ENCODE results near the gene KLF11.
"Not testable (repeated sequence)": the region's sequence is repeated elsewhere in the genome, so short reads cannot be mapped to it uniquely, and the experiment has no call there.

Gene KLF11

GRCh38 chr2:10028988-10029874, 14.1 kb upstream of the KLF11 start:
- peaks cover 29% of the 10 kb centered on the region for H3K4me1 Mint-ChIP-seq
- TF ChIP-seq CTCF (IDR thresholded peaks at IDR 0.05), result no peak
- H3K27me3 Mint-ChIP-seq (ENCODE audit: low read depth, poor library complexity), result no peaks in the 10 kb centered on the region
- no peak overlapping the region for H3K4me3 Mint-ChIP-seq
- H3K36me3 Mint-ChIP-seq (ENCODE audit: low read depth), result no peaks in the 10 kb centered on the region
- peaks cover 6% of the 10 kb centered on the region for H3K9me3 Mint-ChIP-seq
- no peak overlapping the region for H3K27ac Mint-ChIP-seq
- peak; percentile 38 for DNase-seq

GRCh38 chr2:10029875-10030223, 13.5 kb upstream of the KLF11 start:
- Mint-ChIP-seq H3K27me3 (ENCODE audit: low read depth, poor library complexity) (no peaks in the 10 kb centered on the region), H3K27ac (no peak overlapping the region), H3K9me3 (peaks cover 6% of the 10 kb centered on the region), H3K4me3 (no peak overlapping the region), H3K4me1 (peaks cover 29% of the 10 kb centered on the region), H3K36me3 (ENCODE audit: low read depth) (no peaks in the 10 kb centered on the region)
- TF ChIP-seq CTCF (IDR thresholded peaks at IDR 0.05), result no peak
- no peak for DNase-seq

DNA sequence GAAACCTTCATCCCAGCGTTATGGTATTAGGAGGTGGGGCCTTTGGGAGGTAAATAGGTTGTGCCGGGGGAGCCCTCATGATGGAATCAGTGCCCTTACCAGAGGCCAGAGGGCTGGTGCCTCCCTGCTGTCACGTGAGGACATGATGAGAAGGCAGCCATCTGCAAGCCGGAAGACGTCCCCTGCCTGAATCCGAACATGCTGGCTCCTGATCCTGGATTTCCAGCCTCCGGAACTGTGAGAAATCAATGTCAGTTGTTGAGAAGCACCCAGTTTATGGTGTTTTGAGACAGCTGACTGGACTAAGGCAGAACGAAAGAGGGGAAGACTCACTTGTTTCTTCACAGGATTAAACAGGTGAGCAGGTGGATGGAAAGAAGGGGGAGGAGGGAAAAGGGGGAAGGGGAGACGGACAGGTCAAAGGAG, 13.0 kb upstream of the KLF11 start:
- Mint-ChIP-seq H3K27ac (no peak overlapping the region), H3K9me3 (peaks cover 4% of the 10 kb centered on the region), H3K27me3 (ENCODE audit: low read depth, poor library complexity) (peaks cover 4% of the 10 kb centered on the region), H3K4me1 (peaks cover 29% of the 10 kb centered on the region), H3K4me3 (no peak overlapping the region), H3K36me3 (ENCODE audit: low read depth) (no peaks in the 10 kb centered on the region)
- no peak for DNase-seq
- no peak for TF ChIP-seq CTCF (IDR thresholded peaks at IDR 0.05)

DNA sequence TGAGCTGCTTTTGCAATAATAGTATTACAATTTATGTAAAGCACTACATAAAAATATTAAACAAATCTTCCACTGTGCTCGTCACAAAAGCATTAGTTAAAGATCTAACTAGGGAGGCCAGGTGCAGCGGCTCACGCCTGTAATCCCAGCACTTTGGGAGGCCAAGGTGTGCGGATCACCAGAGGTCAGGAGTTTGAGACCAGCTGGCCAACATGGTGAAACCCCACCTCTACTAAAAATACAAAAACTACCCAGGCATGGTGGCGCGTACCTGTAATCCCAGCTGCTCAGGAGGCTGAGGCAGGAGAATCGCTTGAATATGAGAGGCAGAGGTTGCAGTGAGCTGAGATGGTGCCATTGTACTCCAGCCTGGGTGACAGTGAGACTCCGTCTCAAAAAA, 12.6 kb upstream of the KLF11 start:
- H3K4me3 Mint-ChIP-seq, H3K9me3 Mint-ChIP-seq: not testable (repeated sequence)
- peaks cover 29% of the 10 kb centered on the region for H3K4me1 Mint-ChIP-seq

DNA sequence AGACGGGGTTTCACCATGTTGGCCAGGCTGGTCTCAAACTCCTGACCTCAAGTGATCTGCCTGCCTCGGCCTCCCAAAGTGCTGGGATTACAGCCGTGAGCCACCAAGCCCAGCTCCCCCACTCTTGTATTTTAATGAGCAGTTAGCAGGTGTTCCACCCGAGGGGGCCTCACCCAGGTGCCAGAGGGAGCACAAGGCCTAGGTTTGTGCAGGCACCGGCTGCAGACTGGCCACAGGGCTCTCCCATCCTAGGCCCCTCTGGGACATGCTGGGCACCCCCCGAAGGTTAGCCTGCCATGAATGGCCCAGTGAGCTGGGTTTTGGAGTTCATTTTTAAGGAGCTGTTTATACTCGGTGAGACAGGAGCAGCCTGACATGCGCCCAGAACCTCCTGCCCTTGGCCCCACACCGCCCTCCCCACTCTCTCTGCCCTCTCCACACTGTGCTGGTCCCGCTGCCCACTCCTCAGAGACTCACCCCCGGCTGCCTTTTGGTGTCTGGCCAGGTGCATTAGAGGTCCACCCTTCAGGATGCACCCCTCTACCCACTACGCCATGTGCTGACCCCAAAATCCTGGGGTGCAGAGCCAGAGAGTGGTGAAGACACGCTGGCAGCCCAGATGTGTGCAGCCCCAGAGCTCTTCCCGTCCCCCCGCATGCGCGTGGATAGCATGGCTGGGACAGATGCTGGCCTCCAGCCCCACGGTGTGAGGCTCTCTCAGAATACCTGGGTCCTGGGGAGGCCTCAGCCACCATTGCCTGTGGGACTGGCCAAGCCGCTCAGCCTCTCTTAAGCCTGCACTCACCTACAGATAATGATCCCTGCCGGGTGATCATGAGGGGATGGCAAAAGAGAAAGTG, 11.2 kb upstream of the KLF11 start:
- Mint-ChIP-seq H3K4me1 (peaks cover 29% of the 10 kb centered on the region), H3K36me3 (ENCODE audit: low read depth) (no peaks in the 10 kb centered on the region), H3K9me3 (no peaks in the 10 kb centered on the region), H3K4me3 (no peak overlapping the region), H3K27ac (no peak overlapping the region), H3K27me3 (ENCODE audit: low read depth, poor library complexity) (peaks cover 9% of the 10 kb centered on the region)
- DNase-seq, result no peak
- TF ChIP-seq CTCF (IDR thresholded peaks at IDR 0.05), result no peak

More for the DNA sequence above, 12.6 kb upstream of the KLF11 start:
- H3K27ac Mint-ChIP-seq, result peak overlapping the region; percentile 81
- DNase-seq; H3K27me3 Mint-ChIP-seq (ENCODE audit: low read depth, poor library complexity); H3K36me3 Mint-ChIP-seq (ENCODE audit: low read depth): not testable (repeated sequence)

- Mint-ChIP-seq H3K36me3 (ENCODE audit: low read depth) (no peaks in the 10 kb centered on the region), H3K9me3 (no peaks in the 10 kb centered on the region), H3K27me3 (ENCODE audit: low read depth, poor library complexity) (peaks cover 9% of the 10 kb centered on the region), H3K27ac (no peak overlapping the region), H3K4me3 (no peak overlapping the region), H3K4me1 (peaks cover 29% of the 10 kb centered on the region)
- no peak for DNase-seq
- no peak for TF ChIP-seq CTCF (IDR thresholded peaks at IDR 0.05)
These were observed 10.6 kb upstream of the KLF11 start for GRCh38 chr2:10032746-10033105.

All from nephron progenitor cell (in vitro differentiated cells).